ENCODE measurements around the gene PIGU.
A peak's percentile ranks its signal among the peaks of the same experiment; 100 is the strongest.
"Not testable (repeated sequence)": the region's sequence is repeated elsewhere in the genome, so short reads cannot be mapped to it uniquely, and the experiment has no call there.

PIGU gene

GRCh38 chr20:34703424-34704176 lies 26.7 kb upstream of the PIGU start:
- H3K27me3 ChIP-seq (ENCODE audit: insufficient read depth, low read length): no peaks in the 10 kb centered on the region
- no peaks in the 10 kb centered on the region for H3K36me3 ChIP-seq (ENCODE audit: insufficient read depth, low read length)
- peak overlapping the region; percentile 74 for H2AFZ ChIP-seq (ENCODE audit: low read depth, low read length)

DNA sequence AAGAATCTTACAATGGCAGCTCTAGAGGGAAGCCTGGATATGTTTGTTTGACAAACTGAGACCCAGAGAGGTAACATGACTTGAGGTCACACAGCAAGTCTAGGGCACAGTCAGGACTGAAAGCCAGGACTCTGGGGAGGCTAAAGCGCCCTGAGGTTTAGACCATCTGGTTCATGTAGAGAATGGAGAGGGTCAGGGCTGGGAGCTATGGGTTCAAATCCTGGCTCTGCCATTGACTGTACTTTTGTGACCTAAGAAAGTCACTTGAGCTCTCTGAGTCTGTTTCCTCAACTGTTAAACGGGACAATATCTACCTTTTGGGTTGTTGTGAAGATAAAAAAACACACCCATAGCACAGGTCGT lies 26.1 kb upstream of the PIGU start:
- Histone ChIP-seq H3K4me1 (ENCODE audit: insufficient read depth, low read length) (peaks cover 11% of the 10 kb centered on the region), H2AFZ (ENCODE audit: low read depth, low read length) (no peak overlapping the region), H3K4me3 (ENCODE audit: low read length) (peak overlapping the region; percentile 59), H3K9me3 (ENCODE audit: low read length) (no peaks in the 10 kb centered on the region), H3K36me3 (ENCODE audit: insufficient read depth, low read length) (no peaks in the 10 kb centered on the region), H3K27me3 (ENCODE audit: insufficient read depth, low read length) (peaks cover under 1% of the 10 kb centered on the region)

More at GRCh38 chr20:34703424-34704176, 26.7 kb upstream of the PIGU start:
- peak overlapping the region; percentile 59 for H3K4me3 ChIP-seq (ENCODE audit: low read length)
- peaks cover 11% of the 10 kb centered on the region for H3K4me1 ChIP-seq (ENCODE audit: insufficient read depth, low read length)
- no peaks in the 10 kb centered on the region for H3K9me3 ChIP-seq (ENCODE audit: low read length)

DNA sequence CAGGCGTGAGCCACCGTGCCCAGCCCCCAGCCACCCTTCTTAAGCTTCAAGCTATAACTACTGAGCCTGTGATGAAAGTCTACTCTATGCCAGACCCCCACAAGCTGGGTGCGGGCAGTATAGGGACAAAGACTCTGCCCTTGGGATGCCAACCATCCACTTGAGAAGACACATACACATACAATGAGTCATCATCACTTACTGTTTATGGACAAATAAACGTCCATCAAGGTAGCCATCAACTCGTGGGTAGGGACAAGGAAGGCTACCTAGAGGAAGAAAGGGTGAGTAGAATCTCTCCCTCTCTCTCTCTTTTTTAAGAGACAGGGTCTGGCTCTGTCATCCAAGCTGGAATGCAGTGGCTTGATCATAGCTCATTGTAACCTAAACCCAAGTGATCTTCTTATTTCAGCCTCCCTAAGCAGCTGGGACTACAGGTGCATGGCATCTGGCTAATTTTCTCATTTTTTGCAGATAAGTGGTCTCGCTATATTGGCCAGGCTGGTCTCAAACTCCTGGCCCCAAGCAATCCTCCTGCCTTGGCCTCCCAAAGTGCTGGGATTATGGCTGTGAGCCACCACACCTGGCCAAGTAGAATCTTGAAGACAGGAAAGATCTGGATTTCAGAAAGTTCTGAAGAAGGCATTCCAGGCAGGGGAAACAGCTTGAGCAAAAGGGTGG lies 24.7 kb upstream of the PIGU start:
- H3K4me1 ChIP-seq (ENCODE audit: insufficient read depth, low read length): peaks cover 11% of the 10 kb centered on the region
- H3K27me3 ChIP-seq (ENCODE audit: insufficient read depth, low read length): peaks cover 3% of the 10 kb centered on the region
- H2AFZ ChIP-seq (ENCODE audit: low read depth, low read length): no peak overlapping the region
- H3K9me3 ChIP-seq (ENCODE audit: low read length): no peaks in the 10 kb centered on the region
- no peak overlapping the region for H3K4me3 ChIP-seq (ENCODE audit: low read length)
- H3K36me3 ChIP-seq (ENCODE audit: insufficient read depth, low read length): no peaks in the 10 kb centered on the region

DNA sequence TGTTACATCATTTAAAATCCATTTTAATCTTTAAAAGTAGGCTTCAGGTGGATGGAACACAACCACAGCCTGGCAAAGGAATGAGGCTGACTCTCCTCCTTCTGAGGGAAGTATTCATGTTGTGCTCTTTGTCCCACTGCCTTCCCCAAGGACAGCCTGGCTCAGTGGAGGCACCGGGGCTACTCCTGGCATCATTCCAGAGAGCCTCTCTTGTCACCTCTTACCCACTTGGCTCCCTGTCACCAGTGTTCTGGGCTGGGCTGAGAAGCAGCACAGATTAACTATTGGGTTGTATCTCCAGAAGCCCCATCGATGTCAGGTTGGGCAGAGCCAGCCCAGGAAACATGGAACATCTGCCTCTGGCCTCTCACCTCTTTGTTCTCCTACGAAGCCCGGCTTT lies 16.5 kb upstream of the PIGU start:
- Histone ChIP-seq H3K36me3 (ENCODE audit: insufficient read depth, low read length) (no peaks in the 10 kb centered on the region), H3K4me3 (ENCODE audit: low read length) (no peak overlapping the region), H3K27me3 (ENCODE audit: insufficient read depth, low read length) (peaks cover 3% of the 10 kb centered on the region), H2AFZ (ENCODE audit: low read depth, low read length) (no peak overlapping the region), H3K9me3 (ENCODE audit: low read length) (no peaks in the 10 kb centered on the region), H3K4me1 (ENCODE audit: insufficient read depth, low read length) (no peaks in the 10 kb centered on the region)

- Histone ChIP-seq H3K4me1 (ENCODE audit: insufficient read depth, low read length) (no peaks in the 10 kb centered on the region), H3K9me3 (ENCODE audit: low read length) (no peaks in the 10 kb centered on the region), H2AFZ (ENCODE audit: low read depth, low read length) (no peak overlapping the region), H3K4me3 (ENCODE audit: low read length) (no peak overlapping the region), H3K36me3 (ENCODE audit: insufficient read depth, low read length) (no peaks in the 10 kb centered on the region), H3K27me3 (ENCODE audit: insufficient read depth, low read length) (no peaks in the 10 kb centered on the region)
Observed at GRCh38 chr20:34691838-34692237, 14.9 kb upstream of the PIGU start.

GRCh38 chr20:34689486-34689885 lies 12.6 kb upstream of the PIGU start:
- Histone ChIP-seq H3K9me3 (ENCODE audit: low read length) (no peaks in the 10 kb centered on the region), H2AFZ (ENCODE audit: low read depth, low read length) (no peak overlapping the region), H3K36me3 (ENCODE audit: insufficient read depth, low read length) (no peaks in the 10 kb centered on the region), H3K27me3 (ENCODE audit: insufficient read depth, low read length) (no peaks in the 10 kb centered on the region), H3K4me3 (ENCODE audit: low read length) (no peak overlapping the region), H3K4me1 (ENCODE audit: insufficient read depth, low read length) (no peaks in the 10 kb centered on the region)

- H3K9me3 ChIP-seq (ENCODE audit: low read length): no peaks in the 10 kb centered on the region
- H3K36me3 ChIP-seq (ENCODE audit: insufficient read depth, low read length): no peaks in the 10 kb centered on the region
- H2AFZ ChIP-seq (ENCODE audit: low read depth, low read length): no peak overlapping the region
- no peaks in the 10 kb centered on the region for H3K4me1 ChIP-seq (ENCODE audit: insufficient read depth, low read length)
- H3K27me3 ChIP-seq (ENCODE audit: insufficient read depth, low read length): no peaks in the 10 kb centered on the region
- H3K4me3 ChIP-seq (ENCODE audit: low read length): no peak overlapping the region
Observed at GRCh38 chr20:34683667-34684066, 6.8 kb upstream of the PIGU start.

DNA sequence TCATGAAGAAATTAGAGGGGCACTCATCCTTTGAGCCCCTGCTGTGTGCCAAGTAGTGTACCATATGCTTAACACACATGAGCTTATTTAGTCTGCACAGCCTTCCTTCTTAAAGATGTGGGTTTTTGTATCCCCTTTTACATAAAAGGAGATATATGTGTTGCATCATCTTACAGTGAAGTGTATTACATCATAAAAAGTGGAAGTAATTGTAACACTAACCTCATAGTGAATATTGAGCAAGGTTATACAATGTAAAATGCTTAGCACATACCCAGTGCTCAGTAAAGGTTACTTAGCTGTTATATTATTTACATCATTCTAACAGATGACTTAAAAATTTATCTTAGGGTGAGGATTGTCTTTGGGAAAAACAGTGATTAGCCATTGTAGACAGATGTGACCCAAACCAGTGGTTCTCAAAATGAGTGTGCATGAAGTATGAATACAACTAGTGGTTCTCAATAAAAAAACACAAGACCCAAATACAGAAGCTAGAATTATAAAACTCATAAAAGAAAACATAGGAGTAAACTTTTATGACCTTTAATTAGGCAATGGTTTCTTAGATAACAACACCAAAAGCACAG lies 3.8 kb upstream of the PIGU start:
- no peak overlapping the region for H3K4me3 ChIP-seq (ENCODE audit: low read length)
- H3K9me3 ChIP-seq (ENCODE audit: low read length): no peaks in the 10 kb centered on the region
- no peaks in the 10 kb centered on the region for H3K27me3 ChIP-seq (ENCODE audit: insufficient read depth, low read length)
- H3K4me1 ChIP-seq (ENCODE audit: insufficient read depth, low read length): peaks cover 8% of the 10 kb centered on the region
- no peak overlapping the region for H2AFZ ChIP-seq (ENCODE audit: low read depth, low read length)
- no peaks in the 10 kb centered on the region for H3K36me3 ChIP-seq (ENCODE audit: insufficient read depth, low read length)

GRCh38 chr20:34675993-34676641 lies 775 bp downstream of the PIGU start:
- Histone ChIP-seq H3K4me1 (ENCODE audit: insufficient read depth, low read length) (peaks cover 10% of the 10 kb centered on the region), H3K27me3 (ENCODE audit: insufficient read depth, low read length) (no peaks in the 10 kb centered on the region), H3K9me3 (ENCODE audit: low read length) (no peaks in the 10 kb centered on the region), H3K4me3 (ENCODE audit: low read length) (peak overlapping the region; percentile 85), H3K36me3 (ENCODE audit: insufficient read depth, low read length) (no peaks in the 10 kb centered on the region), H2AFZ (ENCODE audit: low read depth, low read length) (peak overlapping the region; percentile 53)

DNA sequence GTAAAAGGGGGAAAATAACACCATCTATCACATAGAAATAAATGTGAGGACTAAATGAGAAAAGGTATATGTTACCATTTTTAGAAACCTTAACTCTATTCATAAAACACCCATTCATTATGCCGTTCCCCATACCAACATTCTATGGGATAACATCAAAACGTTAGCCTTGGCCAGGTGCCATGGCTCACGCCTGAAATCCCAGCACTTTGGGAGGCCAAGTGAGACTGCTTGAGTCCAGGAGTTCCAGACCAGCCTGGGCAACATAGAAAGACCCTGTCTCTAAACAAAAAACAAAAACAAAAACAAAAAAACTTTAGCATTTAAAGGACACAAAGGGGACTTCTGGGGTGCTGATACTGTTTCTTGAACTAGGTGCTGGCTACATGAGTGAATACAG lies 1.3 kb downstream of the PIGU start:
- no peak overlapping the region for H2AFZ ChIP-seq (ENCODE audit: low read depth, low read length)
- H3K27me3 ChIP-seq (ENCODE audit: insufficient read depth, low read length): no peaks in the 10 kb centered on the region
- H3K9me3 ChIP-seq (ENCODE audit: low read length): no peaks in the 10 kb centered on the region
- no peaks in the 10 kb centered on the region for H3K36me3 ChIP-seq (ENCODE audit: insufficient read depth, low read length)
- peaks cover 10% of the 10 kb centered on the region for H3K4me1 ChIP-seq (ENCODE audit: insufficient read depth, low read length)
- H3K4me3 ChIP-seq (ENCODE audit: low read length): peak overlapping the region; percentile 85

DNA sequence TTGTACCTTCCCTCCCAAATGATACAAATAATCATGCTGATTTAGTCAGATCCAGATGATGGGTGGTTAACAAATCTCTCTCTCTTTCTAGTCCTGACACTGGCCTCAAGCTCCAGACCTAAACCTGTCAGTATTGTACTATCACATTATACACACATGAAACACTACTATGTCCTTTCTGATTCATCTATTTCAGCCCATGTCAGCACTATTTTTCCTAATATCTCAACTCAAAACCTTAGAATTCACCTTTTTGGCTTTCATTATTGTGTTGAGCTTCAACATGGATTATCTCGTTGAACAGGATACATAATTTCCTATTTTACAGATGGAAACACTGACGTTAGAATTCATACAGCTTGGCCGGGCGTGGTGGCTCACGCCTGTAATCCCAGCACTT lies 3.5 kb downstream of the PIGU start:
- H3K4me1 ChIP-seq (ENCODE audit: insufficient read depth, low read length): peaks cover 10% of the 10 kb centered on the region
- H3K27me3 ChIP-seq (ENCODE audit: insufficient read depth, low read length): no peaks in the 10 kb centered on the region
- H3K4me3 ChIP-seq (ENCODE audit: low read length): no peak overlapping the region
- no peaks in the 10 kb centered on the region for H3K36me3 ChIP-seq (ENCODE audit: insufficient read depth, low read length)
- no peak overlapping the region for H2AFZ ChIP-seq (ENCODE audit: low read depth, low read length)
- H3K9me3 ChIP-seq (ENCODE audit: low read length): no peaks in the 10 kb centered on the region

GRCh38 chr20:34669094-34669493 lies 7.8 kb downstream of the PIGU start:
- Histone ChIP-seq H3K9me3 (ENCODE audit: low read length) (no peaks in the 10 kb centered on the region), H3K4me1 (ENCODE audit: insufficient read depth, low read length) (no peaks in the 10 kb centered on the region), H3K27me3 (ENCODE audit: insufficient read depth, low read length) (no peaks in the 10 kb centered on the region)

GRCh38 chr20:34664751-34665150 lies 12.1 kb downstream of the PIGU start:
- not testable (repeated sequence) for H3K9me3 ChIP-seq (ENCODE audit: low read length); H3K4me1 ChIP-seq (ENCODE audit: insufficient read depth, low read length); H3K27me3 ChIP-seq (ENCODE audit: insufficient read depth, low read length); H2AFZ ChIP-seq (ENCODE audit: low read depth, low read length); H3K36me3 ChIP-seq (ENCODE audit: insufficient read depth, low read length); H3K4me3 ChIP-seq (ENCODE audit: low read length)

More at GRCh38 chr20:34669094-34669493, 7.8 kb downstream of the PIGU start:
- H2AFZ ChIP-seq (ENCODE audit: low read depth, low read length): no peak overlapping the region
- no peaks in the 10 kb centered on the region for H3K36me3 ChIP-seq (ENCODE audit: insufficient read depth, low read length)
- no peak overlapping the region for H3K4me3 ChIP-seq (ENCODE audit: low read length)
